NB4 (cell line): ENCODE data around the gene INPP4A.

ENCODE experiments used
- MYC ChIP-seq: IDR thresholded peaks from 2 replicates; pipeline ENCODE4 v1.6.1; 2011; ENCODE audit warnings: low read depth, low read length
- POLR2A ChIP-seq: IDR thresholded peaks from 2 replicates; pipeline ENCODE4 v1.6.1; 2011; ENCODE audit warnings: mild to moderate bottlenecking; ENCODE audit not compliant: insufficient read length; ENCODE audit errors: extremely low read depth

- TF ChIP-seq MYC (no peak), POLR2A (no peak)
Observed at GRCh38 chr2:98489486-98489885, 44.8 kb downstream of the INPP4A start.
